H1 (cell line): Measurements from ENCODE around the gene PEPD. TPM values are rescaled to one million over a fixed set of nuclear protein-coding genes. Genes with fewer than 3 reads are reported as not detected.

Experiments
- CTCF ChIA-PET: fragments of 300-600 bp; sonication (Branson Sonifier 250); formaldehyde crosslinking; loops from one replicate; lab custom pipeline; 2021; ENCODE audit not compliant: partially characterized antibody; lab: Charles Lee
- POLR2A ChIA-PET: fragments of 300-600 bp; sonication (Branson Sonifier 250); formaldehyde crosslinking; loops from one replicate; lab custom pipeline; 2021; ENCODE audit warnings: inconsistent platforms; ENCODE audit not compliant: partially characterized antibody; lab: Charles Lee
- DNase-seq, 2 experiments: peaks; one replicate each; pipeline versions ENCODE4 v3.0.0 to v3.0.0-alpha.2; 2010 to 2022; ENCODE audit warnings: low spot score in 2 of 2, low read depth in 1 of 2, mixed read lengths in 1 of 2
- FAIRE-seq: peaks from 2 replicates; lab custom pipeline; 2011; peaks lifted over from hg19 to GRCh38; lab: Jason Lieb, UNC
- H2AFZ ChIP-seq: 2 replicates; pipeline ENCODE4 v1.8.1; 2012; ENCODE audit warnings: low read length, inconsistent platforms
- H2AK5ac ChIP-seq: 2 replicates; pipeline ENCODE4 v1.6.1; 2013; ENCODE audit warnings: low read depth, low read length
- H2BK120ac ChIP-seq: replicated peaks from 2 replicates; pipeline ENCODE3; 2013; ENCODE audit warnings: low read depth, low read length, inconsistent platforms
- H2BK12ac ChIP-seq: 2 replicates; pipeline ENCODE4 v1.6.1; 2013; ENCODE audit warnings: low read depth, low read length
- H2BK15ac ChIP-seq: 2 replicates; pipeline ENCODE4 v1.6.1; 2013; ENCODE audit warnings: low read length
- H2BK20ac ChIP-seq: 2 replicates; pipeline ENCODE4 v1.6.1; 2013; ENCODE audit warnings: low read length
- H2BK5ac ChIP-seq: 2 replicates; pipeline ENCODE4 v1.6.1; 2013; ENCODE audit warnings: low read depth, low read length
- H3K14ac ChIP-seq: 2 replicates; pipeline ENCODE4 v1.6.1; 2013; ENCODE audit warnings: inconsistent platforms; ENCODE audit not compliant: insufficient read length
- H3K18ac ChIP-seq: 2 replicates; pipeline ENCODE4 v1.6.1; 2013; ENCODE audit warnings: low read length; ENCODE audit errors: extremely low read depth
- H3K23ac ChIP-seq: 2 replicates; pipeline ENCODE4 v1.6.1; 2013; ENCODE audit warnings: inconsistent platforms; ENCODE audit not compliant: insufficient read length
- H3K23me2 ChIP-seq: 2 replicates; pipeline ENCODE4 v1.6.1; 2013; ENCODE audit warnings: low read depth, low read length
- H3K27ac ChIP-seq: 2 replicates; pipeline ENCODE4 v1.6.1; 2011; ENCODE audit warnings: low read depth, low read length, inconsistent platforms
- H3K27me3 ChIP-seq, 4 experiments: replicated peaks in 1 of 4; 1 replicate in 1 of 4; 2 replicates in 3 of 4; pipeline versions ENCODE4 v1.6.1 to v1.8.1; 2011 to 2013; ENCODE audit warnings: low read length in 3 of 4, mild to moderate bottlenecking in 3 of 4, inconsistent platforms in 2 of 4, mixed read lengths in 2 of 4, moderate library complexity in 1 of 4; ENCODE audit not compliant: control insufficient read depth in 3 of 4, insufficient read depth in 3 of 4; ENCODE audit errors: extremely low read depth in 1 of 4
- H3K36me3 ChIP-seq, 4 experiments: 2 replicates each; pipeline versions ENCODE4 v1.6.1 to v1.8.1; 2011 to 2013; ENCODE audit warnings: mild to moderate bottlenecking in 4 of 4, low read length in 3 of 4, moderate library complexity in 2 of 4, control low read depth in 1 of 4, inconsistent platforms in 1 of 4; ENCODE audit not compliant: insufficient read depth in 4 of 4, control insufficient read depth in 2 of 4
- H3K4ac ChIP-seq: replicated peaks from 2 replicates; pipeline ENCODE3; 2013; ENCODE audit warnings: low read length, low read depth, mixed read lengths, inconsistent platforms; ENCODE audit not compliant: insufficient read length
- H3K4me1 ChIP-seq, 4 experiments: replicated peaks in 1 of 4; 1 replicate in 1 of 4; 2 replicates in 3 of 4; pipeline versions ENCODE4 v1.6.1 to v1.8.1; 2011 to 2013; ENCODE audit warnings: low read length in 3 of 4, inconsistent platforms in 2 of 4, mixed read lengths in 1 of 4; ENCODE audit not compliant: insufficient read depth in 4 of 4, control insufficient read depth in 3 of 4
- H3K4me2 ChIP-seq, 2 experiments: 2 replicates each; pipeline versions ENCODE4 v1.6.1 to v1.8.1; 2011 to 2013; ENCODE audit warnings: low read depth in 2 of 2, low read length in 2 of 2, control low read depth in 1 of 2, inconsistent platforms in 1 of 2, mild to moderate bottlenecking in 1 of 2; ENCODE audit not compliant: insufficient read depth in 1 of 2
- H3K4me3 ChIP-seq, 4 experiments: fragments of 200-600, 300-600 bp in 1 of 4; sonication (generic), shearing (Covaris generic), sonication (Bioruptor Twin) in 1 of 4; 2 replicates each; pipeline versions ENCODE4 v1.5.1 to v1.8.1; 2011 to 2016; ENCODE audit warnings: low read length in 4 of 4, low read depth in 3 of 4, control low read depth in 2 of 4, inconsistent platforms in 2 of 4, mild to moderate bottlenecking in 2 of 4, mixed read lengths in 1 of 4, moderate library complexity in 1 of 4; ENCODE audit not compliant: insufficient read depth in 2 of 4; ENCODE audit errors: extremely low read depth in 1 of 4
- H3K56ac ChIP-seq: replicated peaks from 2 replicates; pipeline ENCODE3; 2013; ENCODE audit warnings: low read depth, mild to moderate bottlenecking, mixed read lengths, low read length, inconsistent platforms; ENCODE audit not compliant: insufficient read length
- H3K79me1 ChIP-seq: 2 replicates; pipeline ENCODE4 v1.6.1; 2013; ENCODE audit warnings: low read depth, low read length, control low read depth
- H3K79me2 ChIP-seq, 2 experiments: 2 replicates each; pipeline versions ENCODE4 v1.6.1 to v1.8.1; 2012 to 2013; ENCODE audit warnings: low read length in 2 of 2, mild to moderate bottlenecking in 2 of 2, inconsistent platforms in 1 of 2; ENCODE audit not compliant: insufficient read depth in 2 of 2, control insufficient read depth in 1 of 2
- H3K9ac ChIP-seq, 4 experiments: replicated peaks in 1 of 4; 1 replicate in 1 of 4; 2 replicates in 3 of 4; pipeline versions ENCODE4 v1.6.1 to v1.8.1; 2011 to 2013; ENCODE audit warnings: low read depth in 3 of 4, low read length in 3 of 4, control low read depth in 2 of 4, mild to moderate bottlenecking in 2 of 4, moderate library complexity in 2 of 4, inconsistent platforms in 1 of 4; ENCODE audit errors: extremely low read depth in 1 of 4
- H3K9me3 ChIP-seq, 2 experiments: 2 replicates each; pipeline versions ENCODE4 v1.6.1 to v1.8.1; 2012 to 2013; ENCODE audit warnings: mild to moderate bottlenecking in 2 of 2, moderate library complexity in 2 of 2, control low read depth in 1 of 2, inconsistent platforms in 1 of 2, low read depth in 1 of 2, low read length in 1 of 2, mixed read lengths in 1 of 2; ENCODE audit not compliant: insufficient read depth in 2 of 2
- H4K20me1 ChIP-seq, 2 experiments: replicated peaks in 1 of 2; 2 replicates each; pipeline versions ENCODE3 to v1.8.1; 2011 to 2013; ENCODE audit warnings: inconsistent platforms in 2 of 2, low read length in 2 of 2, mild to moderate bottlenecking in 1 of 2; ENCODE audit not compliant: insufficient read depth in 2 of 2, control insufficient read depth in 1 of 2
- H4K5ac ChIP-seq: 2 replicates; pipeline ENCODE4 v1.6.1; 2013; ENCODE audit warnings: low read length, low read depth, mixed read lengths, inconsistent platforms; ENCODE audit not compliant: insufficient read length
- H4K8ac ChIP-seq: 2 replicates; pipeline ENCODE4 v1.8.0; 2013; ENCODE audit warnings: mild to moderate bottlenecking, moderate library complexity, low read length, inconsistent platforms; ENCODE audit not compliant: insufficient read depth; ENCODE audit errors: extremely low read depth
- H4K91ac ChIP-seq: replicated peaks from 2 replicates; pipeline ENCODE3; 2013; ENCODE audit warnings: low read length, mixed read lengths, inconsistent platforms; ENCODE audit not compliant: insufficient read length
- ATF2 ChIP-seq: IDR thresholded peaks from 2 replicates; pipeline ENCODE4 v1.6.1; 2012; ENCODE audit warnings: low read length, inconsistent platforms
- BACH1 ChIP-seq: IDR thresholded peaks from 2 replicates; pipeline ENCODE4 v1.6.1; 2012; ENCODE audit warnings: low read length, improper control_type of control experiment
- JUND ChIP-seq: IDR thresholded peaks from 2 replicates; pipeline ENCODE4 v1.6.1; 2011; ENCODE audit warnings: mild to moderate bottlenecking, improper control_type of control experiment, low read length
- RXRA ChIP-seq: IDR thresholded peaks from 2 replicates; pipeline ENCODE4 v1.6.1; 2011; ENCODE audit warnings: low read depth, mild to moderate bottlenecking, low read length, moderate library complexity; ENCODE audit not compliant: insufficient read depth
- SIX5 ChIP-seq: IDR thresholded peaks from 2 replicates; pipeline ENCODE4 v1.6.1; 2011; ENCODE audit warnings: mild to moderate bottlenecking, low read depth, low read length
- TBP ChIP-seq: IDR thresholded peaks from 2 replicates; pipeline ENCODE4 v1.6.1; 2011; ENCODE audit warnings: low read depth, low read length, improper control_type of control experiment
- TEAD4 ChIP-seq: IDR thresholded peaks from 2 replicates; pipeline ENCODE4 v1.6.1; 2012; ENCODE audit warnings: low read depth, low read length, inconsistent platforms, mixed read lengths
- WGBS, 2 experiments: shearing (Covaris generic) in 1 of 2; methylation state at CpG; one replicate each; pipeline versions ENCODE4 v1.1.6 to v1.1.7; 2013 to 2015; ENCODE audit warnings: low lambda C conversion rate in 2 of 2, mixed read lengths in 2 of 2, inconsistent platforms in 1 of 2, low coverage in 1 of 2, missing lambda C conversion rate in 1 of 2; ENCODE audit not compliant: insufficient replicate concordance in 2 of 2, insufficient coverage in 1 of 2, insufficient read length in 1 of 2; ENCODE audit errors: extremely low coverage in 1 of 2, missing lambda C conversion rate in 1 of 2; 5-methylcytosine and 5-hydroxymethylcytosine counted together
- polyA plus RNA-seq, 7 experiments: library from polyadenylated mRNA; depleted of rRNA in 3 of 7; stranded (reverse) in 5 of 7; unstranded in 2 of 7; fragments of >200 nt in 5 of 7; fragments of 200-250 nt in 2 of 7; gene quantifications; 1 replicate in 5 of 7; 2 replicates in 1 of 7; 4 replicates in 1 of 7; pipeline versions ENCODE4 v1.2.1 to v1.2.3, GENCODE V29; 2011 to 2013; ENCODE audit warnings: missing spikeins in 2 of 7, mixed read lengths in 2 of 7
- total RNA-seq: library from RNA; stranded (reverse); fragmentation: NEBNext Ultra II Directional; extraction: Animal tissue kit (Norgen Biotek cat#: 25700); gene quantifications from 2 replicates; pipeline ENCODE4 v1.2.1, GENCODE V29; 2021

Gene PEPD
- total and polyA plus RNA-seq, 2 of the 8 experiments (the other 6 are each of a cell fraction or from before 2014, with no cell fraction given), result 84.1 to 178 TPM

DNA sequence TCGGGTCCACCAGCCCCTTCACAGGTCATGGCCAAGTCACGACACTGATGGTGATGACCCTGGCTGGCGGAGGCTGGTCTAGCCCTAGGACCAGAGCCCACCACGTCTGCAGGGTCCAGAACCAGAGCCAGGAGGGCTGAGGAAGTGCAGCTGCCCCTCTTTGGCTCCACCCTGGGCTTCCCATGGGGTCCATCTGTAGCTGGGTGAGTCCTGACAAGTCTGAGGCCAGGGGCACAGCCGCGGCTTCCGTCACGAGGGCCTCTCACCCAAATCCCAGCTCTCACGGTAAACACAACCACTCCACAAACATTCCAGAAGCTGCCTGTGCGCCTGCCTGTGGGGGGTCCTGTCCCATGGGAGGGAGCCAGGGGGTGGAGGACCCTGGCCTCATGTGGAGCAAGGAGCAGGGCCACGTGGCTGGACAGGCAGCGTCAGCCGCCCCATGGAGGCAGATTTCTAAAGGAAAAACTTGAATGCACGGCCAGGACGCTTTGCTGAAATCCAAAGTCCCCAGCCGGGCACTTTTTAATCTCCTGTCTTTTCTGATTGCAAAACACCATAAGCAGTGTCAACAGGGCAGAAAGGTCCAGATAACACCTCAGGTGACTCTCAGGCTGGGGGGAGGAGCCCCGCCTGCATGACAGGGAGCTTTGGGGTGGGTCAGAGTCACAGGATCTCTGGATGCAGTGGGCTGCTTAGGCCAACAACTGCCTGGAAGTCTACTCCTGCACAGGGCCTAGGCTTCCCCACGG, 118.2 kb downstream of the PEPD start:
- H3K4ac ChIP-seq, result no peak overlapping the region
- CTCF ChIA-PET, result interaction anchor here (0.7 to 24.5 kb wide), 7 partner anchors 12 to 368 kb away, joined by 3 to 426 read pairs (median 4); no protein-coding TSS in a partner anchor
- no peaks in the 10 kb centered on the region for H3K23me2 ChIP-seq
- no peak overlapping the region for H4K8ac ChIP-seq
- H3K14ac ChIP-seq, result no peak overlapping the region
- peaks cover 2 to 3% of the 10 kb centered on the region in 2 experiments for H4K20me1 ChIP-seq
- H3K36me3 ChIP-seq, result no peaks in the 10 kb centered on the region
- H3K4me3 ChIP-seq, result no peak overlapping the region
- no peak overlapping the region for H2BK12ac ChIP-seq
- no peak overlapping the region for H3K4me2 ChIP-seq
- no peak overlapping the region for H2AFZ ChIP-seq
- no peak overlapping the region for H2BK120ac ChIP-seq
- 93% methylated on average over 16 of the region's 18 CpGs; no CpG with 5 or more reads in 1 of the 2 experiments for WGBS, 2 experiments
- FAIRE-seq (no peak), DNase-seq (no peak)
- H2BK15ac ChIP-seq, result no peak overlapping the region
- H2AK5ac ChIP-seq, result no peak overlapping the region
- no peak overlapping the region for H3K56ac ChIP-seq
- H4K91ac ChIP-seq, result no peak overlapping the region
- no peaks in the 10 kb centered on the region for H3K27me3 ChIP-seq
- H3K9ac ChIP-seq, result no peak overlapping the region
- no peak overlapping the region for H3K18ac ChIP-seq
- peaks cover 0 to 6% (median 5%) of the 10 kb centered on the region in 4 experiments; a peak in 5 of 7 replicates for H3K4me1 ChIP-seq
- H4K5ac ChIP-seq, result no peak overlapping the region
- H3K79me2 ChIP-seq, result no peaks in the 10 kb centered on the region
- H3K27ac ChIP-seq, result no peak overlapping the region
- H2BK5ac ChIP-seq, result no peak overlapping the region
- no peak overlapping the region for H2BK20ac ChIP-seq
- POLR2A ChIA-PET, result interaction anchor here (0.8 to 1.1 kb wide), 2 partner anchors 148 to 168 kb away, joined by 3 read pairs; no protein-coding TSS in a partner anchor
- no peak overlapping the region for H3K23ac ChIP-seq
- H3K9me3 ChIP-seq, result no peaks in the 10 kb centered on the region
- no peaks in the 10 kb centered on the region for H3K79me1 ChIP-seq
- TF ChIP-seq JUND (no peak), TEAD4 (no peak), BACH1 (no peak), ATF2 (no peak), RXRA (no peak), TBP (no peak), SIX5 (no peak)
